GM18502 (cell line): ENCODE data around the gene PSMC3.
A peak's percentile ranks its signal among the peaks of the same experiment; 100 is the strongest.

Source experiments
- ATAC-seq: cut with Tn5 transposase; IDR thresholded peaks from one replicate; pipeline ENCODE4 v1.9.1; 2021; ENCODE audit warnings: mild to moderate bottlenecking; ENCODE audit not compliant: unreplicated experiment, poor library complexity

The PSMC3 gene

DNA sequence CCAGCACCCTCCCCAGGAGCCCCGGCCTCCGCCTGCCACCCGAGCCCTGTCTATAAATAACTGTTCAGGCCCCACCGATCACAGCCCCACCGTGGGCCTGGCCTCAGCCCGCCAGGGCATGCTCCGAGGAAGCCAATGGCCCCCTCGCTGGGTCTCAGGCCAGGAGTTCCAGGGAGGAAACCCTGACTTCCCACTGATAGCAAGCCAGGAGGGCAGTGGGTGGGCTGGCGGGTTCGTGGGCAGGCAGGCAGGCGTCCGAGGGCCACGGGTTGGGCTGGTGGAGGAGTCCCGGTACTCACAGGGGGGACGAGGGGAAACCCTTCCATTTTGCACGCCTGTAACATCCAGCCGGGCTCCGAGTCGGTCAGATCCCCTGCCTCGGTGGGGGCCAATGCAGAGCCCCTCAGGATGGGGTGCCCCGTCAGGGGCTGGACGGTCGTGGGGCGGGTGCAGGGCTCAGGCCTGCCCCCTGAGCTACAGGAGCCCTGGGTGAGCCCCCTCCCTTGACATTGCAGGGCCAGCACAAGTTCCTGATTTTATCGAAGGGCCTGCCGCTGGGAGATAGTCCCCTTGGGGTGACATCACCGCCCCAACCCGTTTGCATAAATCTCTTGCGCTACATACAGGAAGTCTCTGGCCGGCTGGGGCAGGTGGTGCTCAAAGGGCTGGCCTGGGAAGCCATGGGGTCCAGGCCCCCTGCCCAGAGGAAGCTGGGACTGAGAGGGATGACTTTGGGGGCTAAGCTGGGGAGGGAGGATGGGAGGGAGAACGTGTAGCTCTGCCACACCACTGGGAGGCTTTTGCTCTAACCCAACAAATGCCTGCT, 48.0 kb downstream of the PSMC3 start, which contains the start of gene SPI1:
Gene SPI1, minus strand, starts transcription at position 538 of the 826 bp plus-strand sequence. Its CDS starts 194 bp downstream, at position 344.
- peak; percentile 82 for ATAC-seq

- ATAC-seq = no peak
These were observed 48.6 kb downstream of the PSMC3 start for GRCh38 chr11:47377571-47378009.

DNA sequence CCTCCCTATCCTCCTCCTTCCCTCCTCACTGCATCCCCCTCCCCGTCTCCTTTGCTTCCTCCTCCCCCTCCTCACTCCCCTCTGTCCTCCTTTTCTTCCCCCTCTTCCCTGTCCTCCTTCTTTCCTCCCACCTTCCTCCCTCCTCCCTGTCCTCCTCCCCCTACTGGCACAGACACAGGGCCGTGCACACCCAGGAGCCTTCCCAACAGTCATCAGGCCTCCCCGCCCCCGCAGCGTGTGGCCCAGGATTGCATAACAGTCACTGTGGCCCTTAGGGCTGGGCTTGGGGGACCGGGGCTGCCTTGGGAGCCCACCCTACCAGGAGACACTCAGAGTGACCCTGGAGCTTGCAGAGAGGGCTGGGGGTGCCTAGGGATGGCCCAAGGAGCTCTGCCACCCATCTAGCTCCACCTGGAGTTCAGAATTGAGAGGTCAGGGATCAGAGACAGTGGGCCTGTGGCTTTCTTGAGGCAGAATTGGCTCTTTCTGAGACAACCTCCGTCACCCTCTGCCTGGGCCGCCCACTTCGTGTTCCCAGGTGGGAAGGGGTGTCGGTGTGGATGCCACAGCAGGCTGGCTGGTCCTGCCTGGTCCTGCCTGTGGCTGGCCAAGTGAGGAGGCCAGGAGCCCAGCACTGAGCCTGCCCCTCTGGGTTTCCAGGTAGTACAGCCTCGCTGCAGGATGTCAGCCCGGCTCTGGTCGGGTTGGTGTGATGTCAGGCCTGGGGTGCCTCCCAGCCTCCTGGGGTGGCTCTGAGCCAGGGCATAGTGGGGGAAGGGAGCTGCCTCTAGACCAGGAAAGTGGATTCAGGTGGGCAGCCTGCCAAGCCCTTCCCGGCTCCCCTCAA, 49.5 kb downstream of the PSMC3 start:
- no peak for ATAC-seq

DNA sequence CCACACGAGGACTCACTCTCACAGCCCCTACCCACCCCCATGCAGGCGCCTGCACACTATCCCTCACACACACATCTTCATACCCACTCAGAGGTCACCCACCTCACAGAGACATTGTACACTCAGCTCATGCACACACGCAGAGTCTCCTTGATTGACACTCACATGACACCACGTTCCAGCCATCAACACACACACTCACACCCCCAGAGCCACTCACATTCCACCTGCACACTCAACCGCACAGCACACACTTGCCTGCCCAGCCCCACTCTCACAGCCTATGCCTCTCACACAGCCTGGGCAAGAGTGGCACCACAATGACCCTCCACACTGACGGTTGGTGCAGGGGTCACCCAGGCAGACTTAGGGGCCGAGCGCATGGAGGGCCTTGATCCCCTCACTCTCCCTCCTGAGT, 50.1 kb downstream of the PSMC3 start:
- no peak for ATAC-seq

- no peak for ATAC-seq
These were observed 50.6 kb downstream of the PSMC3 start for GRCh38 chr11:47375546-47376085.

- no peak for ATAC-seq
These were observed 51.2 kb downstream of the PSMC3 start for GRCh38 chr11:47375020-47375419.

GRCh38 chr11:47374720-47375019, 51.6 kb downstream of the PSMC3 start:
- ATAC-seq = no peak

- peak; percentile 39 for ATAC-seq
These were observed 52.1 kb downstream of the PSMC3 start for GRCh38 chr11:47373876-47374719.

GRCh38 chr11:47372422-47372821, 53.8 kb downstream of the PSMC3 start:
- no peak for ATAC-seq

GRCh38 chr11:47369676-47370075, 56.6 kb downstream of the PSMC3 start:
- ATAC-seq = no peak
